Epithelial cell of esophagus (primary cell): ENCODE data around the gene COPG1.

Experiments used
- DNase-seq: peaks from one replicate; pipeline ENCODE4 v3.0.0; 2010; ENCODE audit warnings: low read depth
- H3K4me3 ChIP-seq: 2 replicates; pipeline ENCODE4 v1.5.1; 2011; ENCODE audit warnings: mild to moderate bottlenecking, low read length, control low read depth
- TF ChIP-seq, protein P1 (sequence below): IDR thresholded peaks from 2 replicates; pipeline ENCODE4 v1.5.1; 2011; ENCODE audit warnings: low read depth, mild to moderate bottlenecking, low read length, control low read depth, inconsistent platforms; ENCODE audit not compliant: insufficient read depth; ENCODE audit errors: missing control alignments

The COPG1 gene, protein sequence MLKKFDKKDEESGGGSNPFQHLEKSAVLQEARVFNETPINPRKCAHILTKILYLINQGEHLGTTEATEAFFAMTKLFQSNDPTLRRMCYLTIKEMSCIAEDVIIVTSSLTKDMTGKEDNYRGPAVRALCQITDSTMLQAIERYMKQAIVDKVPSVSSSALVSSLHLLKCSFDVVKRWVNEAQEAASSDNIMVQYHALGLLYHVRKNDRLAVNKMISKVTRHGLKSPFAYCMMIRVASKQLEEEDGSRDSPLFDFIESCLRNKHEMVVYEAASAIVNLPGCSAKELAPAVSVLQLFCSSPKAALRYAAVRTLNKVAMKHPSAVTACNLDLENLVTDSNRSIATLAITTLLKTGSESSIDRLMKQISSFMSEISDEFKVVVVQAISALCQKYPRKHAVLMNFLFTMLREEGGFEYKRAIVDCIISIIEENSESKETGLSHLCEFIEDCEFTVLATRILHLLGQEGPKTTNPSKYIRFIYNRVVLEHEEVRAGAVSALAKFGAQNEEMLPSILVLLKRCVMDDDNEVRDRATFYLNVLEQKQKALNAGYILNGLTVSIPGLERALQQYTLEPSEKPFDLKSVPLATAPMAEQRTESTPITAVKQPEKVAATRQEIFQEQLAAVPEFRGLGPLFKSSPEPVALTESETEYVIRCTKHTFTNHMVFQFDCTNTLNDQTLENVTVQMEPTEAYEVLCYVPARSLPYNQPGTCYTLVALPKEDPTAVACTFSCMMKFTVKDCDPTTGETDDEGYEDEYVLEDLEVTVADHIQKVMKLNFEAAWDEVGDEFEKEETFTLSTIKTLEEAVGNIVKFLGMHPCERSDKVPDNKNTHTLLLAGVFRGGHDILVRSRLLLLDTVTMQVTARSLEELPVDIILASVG

DNA sequence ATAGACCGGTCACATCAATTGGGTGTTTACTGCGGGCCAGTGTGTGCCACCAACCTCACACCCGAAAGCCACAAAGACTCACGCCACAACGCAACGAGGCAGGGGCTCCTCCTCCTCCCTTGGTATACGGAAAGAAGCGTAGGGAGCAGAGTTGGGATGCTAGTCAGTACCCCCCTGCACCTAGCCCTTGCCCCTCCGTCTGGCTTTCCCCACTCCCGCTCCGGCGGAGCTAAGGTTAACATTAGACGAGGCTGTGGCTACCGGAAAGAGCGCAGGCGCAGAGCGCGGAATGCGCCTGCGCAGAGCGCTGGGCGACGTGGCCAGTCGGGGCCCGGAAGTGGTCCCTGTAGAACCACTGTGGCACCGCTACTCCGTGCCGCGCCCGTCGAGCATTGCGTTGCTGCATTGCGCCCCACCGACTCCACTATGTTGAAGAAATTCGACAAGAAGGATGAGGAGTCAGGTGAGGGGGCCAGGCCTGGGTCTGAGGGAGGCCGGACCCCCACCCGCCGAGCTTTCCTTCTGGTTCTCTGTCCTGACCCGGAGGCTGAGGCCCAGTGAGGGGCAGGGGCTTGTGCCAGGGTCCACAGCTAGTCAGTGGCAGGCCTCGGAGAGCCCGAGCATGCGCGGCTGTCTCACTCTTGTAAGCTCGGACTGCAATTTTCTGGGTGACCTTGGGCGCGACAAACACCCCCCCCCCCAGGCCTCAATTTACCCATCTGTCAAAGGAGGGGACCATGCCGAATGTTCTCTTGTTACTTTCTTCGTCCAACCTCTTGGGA, at the start of gene COPG1:
COPG1 (plus strand) TSS at position 323 of the 782 bp plus-strand sequence; CDS start at position 427, 104 bp downstream.
- TF ChIP-seq, protein P1, sequence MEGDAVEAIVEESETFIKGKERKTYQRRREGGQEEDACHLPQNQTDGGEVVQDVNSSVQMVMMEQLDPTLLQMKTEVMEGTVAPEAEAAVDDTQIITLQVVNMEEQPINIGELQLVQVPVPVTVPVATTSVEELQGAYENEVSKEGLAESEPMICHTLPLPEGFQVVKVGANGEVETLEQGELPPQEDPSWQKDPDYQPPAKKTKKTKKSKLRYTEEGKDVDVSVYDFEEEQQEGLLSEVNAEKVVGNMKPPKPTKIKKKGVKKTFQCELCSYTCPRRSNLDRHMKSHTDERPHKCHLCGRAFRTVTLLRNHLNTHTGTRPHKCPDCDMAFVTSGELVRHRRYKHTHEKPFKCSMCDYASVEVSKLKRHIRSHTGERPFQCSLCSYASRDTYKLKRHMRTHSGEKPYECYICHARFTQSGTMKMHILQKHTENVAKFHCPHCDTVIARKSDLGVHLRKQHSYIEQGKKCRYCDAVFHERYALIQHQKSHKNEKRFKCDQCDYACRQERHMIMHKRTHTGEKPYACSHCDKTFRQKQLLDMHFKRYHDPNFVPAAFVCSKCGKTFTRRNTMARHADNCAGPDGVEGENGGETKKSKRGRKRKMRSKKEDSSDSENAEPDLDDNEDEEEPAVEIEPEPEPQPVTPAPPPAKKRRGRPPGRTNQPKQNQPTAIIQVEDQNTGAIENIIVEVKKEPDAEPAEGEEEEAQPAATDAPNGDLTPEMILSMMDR = no peak
- peak; percentile 83 for DNase-seq
- H3K4me3 ChIP-seq = peak within 1 kb of the TSS; percentile 98

DNA sequence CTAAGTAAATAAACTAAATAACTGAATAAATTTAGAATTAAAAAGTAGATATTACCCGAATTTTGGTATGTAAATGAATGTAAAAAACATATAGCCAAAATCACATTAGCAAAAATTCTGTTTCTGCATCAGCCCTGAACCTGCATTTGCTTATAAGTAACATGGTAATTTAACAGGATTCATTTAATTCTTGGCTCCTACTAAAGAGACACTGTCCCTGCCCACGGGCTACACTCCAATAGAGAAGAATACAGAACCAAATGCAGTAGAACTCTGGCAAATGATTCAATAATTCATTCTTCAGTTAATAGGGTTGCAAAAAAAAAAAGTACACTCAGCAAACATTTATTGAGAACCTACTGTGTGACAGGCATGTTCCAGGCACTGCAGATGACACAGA, 44.9 kb upstream of the COPG1 start:
- no peak for DNase-seq
- TF ChIP-seq, protein P1 = no peak
- no peak overlapping the region for H3K4me3 ChIP-seq

DNA sequence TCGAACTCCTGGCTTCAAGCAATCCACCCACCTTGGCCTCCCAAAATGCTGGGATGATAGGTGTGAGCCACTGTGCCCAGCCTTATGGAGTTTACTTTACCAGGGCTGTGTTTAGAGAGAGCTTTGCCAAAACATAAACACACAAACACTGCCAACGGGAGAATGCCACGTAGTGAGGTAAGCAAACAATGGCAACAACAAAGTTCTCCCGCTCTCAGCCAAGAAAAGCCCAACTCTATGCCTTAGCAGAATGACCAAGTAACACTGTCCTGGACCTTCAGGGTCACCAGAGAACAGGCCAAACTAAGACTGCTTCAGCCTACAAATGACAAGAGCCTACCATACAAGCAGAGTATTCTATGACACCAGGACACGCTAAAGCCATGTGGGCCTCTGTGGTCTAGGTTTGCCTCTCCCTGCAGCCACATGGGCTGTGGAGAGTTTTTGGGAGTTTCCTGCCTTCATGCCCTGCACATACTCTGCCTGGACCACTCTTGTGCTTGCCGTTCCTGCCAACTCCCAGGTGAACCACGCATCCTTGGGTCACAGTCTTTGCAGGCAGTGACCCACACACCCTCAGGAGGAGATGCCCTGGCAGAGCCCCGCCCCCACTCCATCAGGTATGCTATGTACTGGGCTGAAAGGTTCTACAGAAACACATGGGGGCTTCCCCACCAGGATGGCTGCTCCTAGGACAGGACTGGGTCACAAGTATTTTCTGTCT, 44.1 kb upstream of the COPG1 start:
- no peak for DNase-seq
- TF ChIP-seq, protein P1 = no peak
- no peak overlapping the region for H3K4me3 ChIP-seq

DNA sequence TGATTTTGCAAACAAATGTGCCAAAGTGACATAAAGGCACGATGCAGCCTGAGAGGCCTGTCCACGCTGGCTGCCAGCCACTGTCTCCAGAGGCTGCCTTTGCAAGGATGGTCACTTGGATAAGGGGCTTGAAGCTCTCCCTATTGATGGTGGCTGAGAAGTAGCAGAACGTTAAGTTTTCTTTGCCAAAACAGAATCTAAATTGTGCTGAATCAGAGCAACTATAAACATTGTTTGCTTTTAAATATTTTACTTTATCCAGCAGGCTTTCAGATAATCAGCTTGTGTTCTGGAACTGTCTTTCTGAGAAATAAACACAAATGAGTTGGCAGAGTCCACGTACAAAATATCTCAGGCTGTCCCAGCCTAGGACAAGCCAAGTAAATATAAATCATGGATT, 41.9 kb upstream of the COPG1 start:
- TF ChIP-seq, protein P1 = no peak
- no peak overlapping the region for H3K4me3 ChIP-seq
- no peak for DNase-seq

DNA sequence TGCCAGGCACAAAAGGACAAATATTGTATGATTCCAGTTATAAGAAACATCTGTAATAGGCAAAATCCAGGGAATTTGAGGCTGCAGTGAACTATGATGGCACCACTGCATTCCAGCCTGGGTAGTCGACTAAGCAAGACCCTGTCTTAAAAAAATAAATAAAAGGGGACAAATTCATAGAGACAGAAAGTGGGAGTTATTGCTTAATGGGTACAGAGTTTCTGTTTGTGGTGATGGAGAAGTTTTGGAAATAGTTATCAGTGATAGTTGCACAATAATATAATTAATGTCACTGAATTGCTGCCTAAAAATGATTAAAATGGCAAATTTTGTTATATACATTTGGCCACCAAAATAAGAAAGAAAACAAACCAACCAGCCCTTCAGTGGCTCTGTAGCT, 38.1 kb upstream of the COPG1 start:
- TF ChIP-seq, protein P1 = no peak
- no peak overlapping the region for H3K4me3 ChIP-seq
- no peak for DNase-seq

DNA sequence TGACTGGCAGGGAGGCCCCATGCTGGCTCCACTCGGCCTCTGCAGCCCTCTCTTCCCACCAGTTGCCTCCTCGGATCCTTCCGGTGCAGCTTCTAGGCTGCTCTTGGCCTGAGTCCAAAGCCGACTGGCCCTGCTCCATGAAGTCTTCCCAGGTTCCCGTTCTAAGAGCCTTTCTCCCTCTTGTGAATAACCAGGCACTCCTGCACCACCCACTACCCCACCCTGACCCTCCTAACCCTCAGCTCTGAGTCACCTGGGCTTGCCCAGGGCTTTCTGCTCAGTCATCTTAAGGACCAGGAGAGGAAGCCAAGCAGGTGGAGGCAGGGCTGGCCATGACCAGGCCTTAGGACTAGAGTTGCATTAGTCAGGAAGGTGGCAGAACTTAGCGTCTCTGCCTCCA, 37.6 kb upstream of the COPG1 start:
- no peak overlapping the region for H3K4me3 ChIP-seq
- TF ChIP-seq, protein P1 = peak; percentile 1
- peak; percentile 99 for DNase-seq
